NCI-H748 (cell line): ENCODE data around the gene MISP3.

ENCODE experiments used
- DNase-seq: peaks from one replicate; lab custom pipeline; 2025; ENCODE audit not compliant: unreplicated experiment; lab: John Stamatoyannopoulos, UW

MISP3 gene

DNA sequence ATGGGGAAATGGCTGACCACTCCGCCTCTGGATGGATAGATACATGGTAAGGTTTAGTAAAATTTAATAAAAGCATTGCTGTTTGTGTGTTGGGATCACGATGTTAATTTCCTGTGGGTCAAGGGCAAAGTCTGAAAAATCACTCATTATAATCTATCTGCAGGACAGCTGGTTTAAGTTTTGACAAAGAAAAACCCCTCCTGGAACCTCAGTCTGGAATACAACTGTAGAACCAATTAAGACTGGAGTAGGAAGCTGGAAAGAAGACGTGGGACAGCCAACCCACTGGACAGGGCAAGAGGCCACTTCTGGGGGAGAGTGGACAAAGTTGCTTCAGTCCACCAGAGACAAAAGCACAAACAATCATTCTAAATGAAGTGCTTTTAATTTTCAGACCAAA lies 46.6 kb downstream of the MISP3 start:
- no peak for DNase-seq

DNA sequence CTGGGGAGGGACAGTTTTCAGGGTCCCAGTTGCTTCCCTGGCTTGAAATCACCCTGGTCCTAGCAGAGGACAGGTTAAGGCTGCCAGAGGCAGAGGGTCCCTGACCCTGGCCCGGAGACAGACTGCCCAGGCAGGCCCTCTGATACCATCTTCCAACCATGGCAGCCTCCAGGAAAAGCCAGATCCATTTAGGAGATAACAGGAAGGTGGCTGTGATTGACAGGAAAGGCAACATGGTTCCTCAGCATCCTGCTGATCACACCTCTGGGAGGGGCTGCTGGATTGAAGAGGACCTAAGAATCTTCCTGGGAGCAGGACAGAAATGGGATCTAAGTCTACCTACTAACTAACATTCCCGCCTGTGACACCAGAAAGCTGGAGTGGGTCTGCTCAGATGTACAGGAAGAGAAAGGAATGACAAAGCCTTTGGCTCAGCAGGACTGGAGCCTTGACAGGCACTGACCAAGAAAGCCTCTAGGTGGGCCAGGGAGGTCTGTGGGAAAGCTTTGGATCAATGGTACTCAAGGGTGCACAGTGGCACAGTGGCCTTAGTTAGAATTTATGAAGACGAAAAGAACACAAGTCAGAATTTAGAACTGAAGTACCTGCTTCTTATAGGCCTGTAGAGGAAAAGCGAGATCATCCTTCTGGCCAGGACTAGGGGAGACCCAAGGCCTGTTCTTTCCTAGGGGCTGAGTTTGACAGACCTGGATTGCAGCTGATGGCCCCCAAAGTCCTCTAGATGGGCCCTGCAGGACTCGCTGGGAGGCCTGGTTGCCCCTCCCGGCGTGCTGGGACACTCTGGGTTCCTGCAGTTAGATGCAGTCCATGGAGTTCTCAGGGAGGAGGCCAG lies 47.3 kb downstream of the MISP3 start:
- no peak for DNase-seq

- DNase-seq: no peak
These were observed 47.9 kb downstream of the MISP3 start for GRCh38 chr19:14120497-14120780.

GRCh38 chr19:14122924-14123323 lies 50.3 kb downstream of the MISP3 start:
- no peak for DNase-seq
